ENCODE measurements around the gene DLGAP1.

DNA sequence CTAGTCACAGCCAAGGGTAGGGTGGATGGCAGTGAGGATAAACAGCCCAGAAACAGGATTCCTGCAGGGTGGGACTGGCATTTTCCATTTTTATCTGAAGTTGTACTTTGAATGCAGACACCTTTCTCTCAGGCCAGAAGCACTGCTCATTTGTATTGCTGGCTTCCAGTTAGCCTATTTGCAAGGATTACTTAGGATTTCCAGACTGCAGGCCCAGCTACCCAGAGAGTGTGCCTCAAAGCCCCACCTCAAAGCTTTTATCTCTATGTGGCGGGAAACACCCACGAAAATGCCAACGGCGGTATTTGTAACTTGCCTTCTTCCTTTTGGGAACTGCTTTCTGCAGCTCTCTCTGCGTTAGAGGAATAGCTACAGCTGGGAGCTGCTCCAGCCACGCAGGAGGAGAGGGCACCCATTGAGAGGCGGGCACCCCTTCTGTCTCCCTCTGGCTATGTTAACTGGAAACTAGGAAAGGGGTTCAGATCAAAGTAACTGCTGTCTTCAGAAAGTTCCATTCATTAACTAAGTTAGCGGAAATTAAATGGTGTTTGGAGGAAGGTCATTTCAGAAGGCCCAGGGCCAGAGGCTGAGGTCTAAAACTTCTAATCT lies 860.2 kb downstream of the DLGAP1 start:
- TF ChIP-seq, protein P1, sequence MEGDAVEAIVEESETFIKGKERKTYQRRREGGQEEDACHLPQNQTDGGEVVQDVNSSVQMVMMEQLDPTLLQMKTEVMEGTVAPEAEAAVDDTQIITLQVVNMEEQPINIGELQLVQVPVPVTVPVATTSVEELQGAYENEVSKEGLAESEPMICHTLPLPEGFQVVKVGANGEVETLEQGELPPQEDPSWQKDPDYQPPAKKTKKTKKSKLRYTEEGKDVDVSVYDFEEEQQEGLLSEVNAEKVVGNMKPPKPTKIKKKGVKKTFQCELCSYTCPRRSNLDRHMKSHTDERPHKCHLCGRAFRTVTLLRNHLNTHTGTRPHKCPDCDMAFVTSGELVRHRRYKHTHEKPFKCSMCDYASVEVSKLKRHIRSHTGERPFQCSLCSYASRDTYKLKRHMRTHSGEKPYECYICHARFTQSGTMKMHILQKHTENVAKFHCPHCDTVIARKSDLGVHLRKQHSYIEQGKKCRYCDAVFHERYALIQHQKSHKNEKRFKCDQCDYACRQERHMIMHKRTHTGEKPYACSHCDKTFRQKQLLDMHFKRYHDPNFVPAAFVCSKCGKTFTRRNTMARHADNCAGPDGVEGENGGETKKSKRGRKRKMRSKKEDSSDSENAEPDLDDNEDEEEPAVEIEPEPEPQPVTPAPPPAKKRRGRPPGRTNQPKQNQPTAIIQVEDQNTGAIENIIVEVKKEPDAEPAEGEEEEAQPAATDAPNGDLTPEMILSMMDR (IDR thresholded peaks at IDR 0.05; ENCODE audit: insufficient read depth, low read length, poor library complexity, severe bottlenecking): no peak
- TF ChIP-seq EZH2phosphoT487 (conservative IDR thresholded peaks at IDR 0.05; ENCODE audit: low read length): no peak
